ENCODE results near the gene PCSK5. TPM values are rescaled to one million over a fixed set of nuclear protein-coding genes. Genes with fewer than 3 reads are reported as not detected.

The PCSK5 gene
- total and polyA plus RNA-seq, 2 of the 8 experiments (the other 6 are each of a cell fraction or from before 2014, with no cell fraction given): 5.5 to 10.7 TPM

- no peak overlapping the region for H2BK20ac ChIP-seq (ENCODE audit: low read length)
- DNase-seq (ENCODE audit: low read depth in 1 of 2, low spot score in 2 of 2) (no peak), FAIRE-seq (no peak)
- H3K9ac ChIP-seq (replicated peaks in 1 of 4; ENCODE audit: extremely low read depth in 1 of 4, low read depth in 3 of 4, low read length in 3 of 4): no peak overlapping the region
- H3K4ac ChIP-seq (replicated peaks; ENCODE audit: insufficient read length, low read depth, low read length): no peak overlapping the region
- no peaks in the 10 kb centered on the region for H3K27me3 ChIP-seq (replicated peaks in 1 of 4; ENCODE audit: control insufficient read depth in 3 of 4, extremely low read depth in 1 of 4, insufficient read depth in 3 of 4, low read length in 3 of 4)
- H4K8ac ChIP-seq (ENCODE audit: extremely low read depth, insufficient read depth, low read length): no peak overlapping the region
- H3K27ac ChIP-seq (ENCODE audit: low read depth, low read length): no peak overlapping the region
- no peaks in the 10 kb centered on the region for H3K79me2 ChIP-seq (ENCODE audit: control insufficient read depth in 1 of 2, insufficient read depth in 2 of 2, low read length in 2 of 2)
- no peak overlapping the region for H3K23ac ChIP-seq (ENCODE audit: insufficient read length)
- no peak overlapping the region for H3K18ac ChIP-seq (ENCODE audit: extremely low read depth, low read length)
- no peaks in the 10 kb centered on the region for H3K23me2 ChIP-seq (ENCODE audit: low read depth, low read length)
- H2AK5ac ChIP-seq (ENCODE audit: low read depth, low read length): no peak overlapping the region
- no peak overlapping the region for H3K14ac ChIP-seq (ENCODE audit: insufficient read length)
- no peak overlapping the region for H2BK15ac ChIP-seq (ENCODE audit: low read length)
- POLR2A ChIA-PET (ENCODE audit: partially characterized antibody): interaction anchor here (0.6 kb wide), 1 partner anchor 1460 kb away, joined by 4 read pairs; no protein-coding TSS in a partner anchor
- no peaks in the 10 kb centered on the region for H3K79me1 ChIP-seq (ENCODE audit: low read depth, low read length)
- no peak overlapping the region for H3K4me3 ChIP-seq (ENCODE audit: extremely low read depth in 1 of 4, insufficient read depth in 2 of 4, low read depth in 3 of 4, low read length in 4 of 4)
- H2AFZ ChIP-seq (ENCODE audit: low read length): no peak overlapping the region
- H2BK5ac ChIP-seq (ENCODE audit: low read depth, low read length): no peak overlapping the region
- no peak overlapping the region for H4K91ac ChIP-seq (replicated peaks; ENCODE audit: insufficient read length, low read length)
- H3K56ac ChIP-seq (replicated peaks; ENCODE audit: insufficient read length, low read depth, low read length): no peak overlapping the region
- H3K4me2 ChIP-seq (ENCODE audit: insufficient read depth in 1 of 2, low read depth in 2 of 2, low read length in 2 of 2): no peak overlapping the region
- H3K36me3 ChIP-seq (ENCODE audit: control insufficient read depth in 2 of 4, insufficient read depth in 4 of 4, low read length in 3 of 4): no peaks in the 10 kb centered on the region
- H4K5ac ChIP-seq (ENCODE audit: insufficient read length, low read depth, low read length): no peak overlapping the region
- H4K20me1 ChIP-seq (replicated peaks in 1 of 2; ENCODE audit: control insufficient read depth in 1 of 2, insufficient read depth in 2 of 2, low read length in 2 of 2): no peaks in the 10 kb centered on the region
- H3K9me3 ChIP-seq (ENCODE audit: insufficient read depth in 2 of 2, low read depth in 1 of 2, low read length in 1 of 2): no peaks in the 10 kb centered on the region
- 97% methylated on average over 5 of the region's 5 CpGs; no CpG with 5 or more reads in 1 of the 2 experiments for WGBS, 2 experiments (ENCODE audit: extremely low coverage in 1 of 2, insufficient coverage in 1 of 2, insufficient read length in 1 of 2, insufficient replicate concordance in 2 of 2, low coverage in 1 of 2, low lambda C conversion rate in 2 of 2, missing lambda C conversion rate in 1 of 2)
- CTCF ChIA-PET (ENCODE audit: partially characterized antibody): interaction anchor here (1.1 kb wide), 1 partner anchor 10 kb away, joined by 7 read pairs; no protein-coding TSS in a partner anchor
- H2BK120ac ChIP-seq (replicated peaks; ENCODE audit: low read depth, low read length): no peak overlapping the region
- TF ChIP-seq GABPA (IDR thresholded peaks at IDR 0.05; ENCODE audit: borderline replicate concordance, insufficient read depth, low read length): no peak
- no peak for TF ChIP-seq RBBP5 (IDR thresholded peaks at IDR 0.05; ENCODE audit: borderline replicate concordance, low read depth, low read length)
- no peak for TF ChIP-seq SIN3A (conservative IDR thresholded peaks at IDR 0.05 in 1 of 2, IDR thresholded peaks at IDR 0.05 in 1 of 2; ENCODE audit: low read depth in 1 of 2, low read length in 2 of 2)
- TF ChIP-seq, protein P1, sequence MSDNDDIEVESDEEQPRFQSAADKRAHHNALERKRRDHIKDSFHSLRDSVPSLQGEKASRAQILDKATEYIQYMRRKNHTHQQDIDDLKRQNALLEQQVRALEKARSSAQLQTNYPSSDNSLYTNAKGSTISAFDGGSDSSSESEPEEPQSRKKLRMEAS (IDR thresholded peaks at IDR 0.05): no peak
- no peak for TF ChIP-seq KDM1A (IDR thresholded peaks at IDR 0.05; ENCODE audit: borderline replicate concordance, low read length)
- no peak for TF ChIP-seq MAFK (IDR thresholded peaks at IDR 0.05; ENCODE audit: low read depth, low read length)
- no peak for TF ChIP-seq CBX5 (IDR thresholded peaks at IDR 0.05; ENCODE audit: low read depth, low read length)
- no peak for TF ChIP-seq ATF3 (IDR thresholded peaks at IDR 0.05; ENCODE audit: insufficient read depth, low read depth, low read length)
- TF ChIP-seq RFX5 (IDR thresholded peaks at IDR 0.05; ENCODE audit: borderline replicate concordance, low read depth, low read length): no peak
- no peak for TF ChIP-seq CEBPB (IDR thresholded peaks at IDR 0.05; ENCODE audit: low read depth, low read length)
- TF ChIP-seq CHD1 (IDR thresholded peaks at IDR 0.05; ENCODE audit: low read depth, low read length): no peak
- TF ChIP-seq, protein P2, sequence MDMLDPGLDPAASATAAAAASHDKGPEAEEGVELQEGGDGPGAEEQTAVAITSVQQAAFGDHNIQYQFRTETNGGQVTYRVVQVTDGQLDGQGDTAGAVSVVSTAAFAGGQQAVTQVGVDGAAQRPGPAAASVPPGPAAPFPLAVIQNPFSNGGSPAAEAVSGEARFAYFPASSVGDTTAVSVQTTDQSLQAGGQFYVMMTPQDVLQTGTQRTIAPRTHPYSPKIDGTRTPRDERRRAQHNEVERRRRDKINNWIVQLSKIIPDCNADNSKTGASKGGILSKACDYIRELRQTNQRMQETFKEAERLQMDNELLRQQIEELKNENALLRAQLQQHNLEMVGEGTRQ (IDR thresholded peaks at IDR 0.05; ENCODE audit: low read length): no peak
- H3K4me1 ChIP-seq (replicated peaks in 1 of 4; ENCODE audit: control insufficient read depth in 3 of 4, insufficient read depth in 4 of 4, low read length in 3 of 4): no peaks in the 10 kb centered on the region
- no peak overlapping the region for H2BK12ac ChIP-seq (ENCODE audit: low read depth, low read length)
Observed at GRCh38 chr9:76311537-76311936, 421.1 kb downstream of the PCSK5 start.
